ENCODE measurements around the gene SHC1.

SHC1 gene

DNA sequence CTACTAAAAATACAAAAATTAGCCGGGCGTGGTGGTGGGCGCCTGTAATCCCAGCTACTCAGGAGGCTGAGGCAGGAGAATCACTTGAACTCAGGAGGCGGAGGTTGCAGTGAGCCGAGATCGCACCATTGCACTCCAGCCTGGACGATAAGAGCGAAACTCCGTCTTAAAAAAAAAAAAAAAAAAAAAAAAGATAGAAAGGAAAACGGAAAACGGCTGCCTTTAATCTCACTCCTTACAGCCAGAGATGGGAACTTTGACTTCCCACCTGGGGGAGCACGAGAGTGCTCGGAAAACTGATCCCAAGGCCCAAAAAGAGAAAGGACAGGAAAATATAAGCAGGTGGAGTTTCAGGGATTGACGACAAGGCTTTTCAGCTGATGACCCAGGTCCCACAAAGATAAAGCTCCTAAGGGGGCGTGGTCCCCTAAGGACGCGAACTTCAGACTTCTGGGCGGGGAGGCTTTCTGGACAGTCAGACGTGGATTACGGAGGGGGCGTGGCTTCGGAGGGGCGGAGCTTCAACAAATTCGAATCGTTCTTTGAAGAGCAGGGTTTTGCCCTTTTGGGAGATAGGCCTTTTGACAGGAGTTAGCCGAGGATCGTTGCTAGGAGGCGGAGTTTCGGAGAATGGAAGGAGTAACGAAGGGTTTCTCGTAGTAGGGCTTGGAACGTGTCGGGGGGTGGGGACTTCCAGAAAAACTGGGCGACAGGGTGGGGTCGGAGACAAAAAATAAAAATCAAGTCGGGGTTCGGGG lies 3.0 kb upstream of the SHC1 start (continued):
- TF ChIP-seq ZNF561 (tag by site-specific recombination; IDR thresholded peaks at IDR 0.05; ENCODE audit: borderline replicate concordance) (no peak), REPIN1 (tag by site-specific recombination; IDR thresholded peaks at IDR 0.05; ENCODE audit: low read depth) (no peak), ZNF302 (tag by site-specific recombination; IDR thresholded peaks at IDR 0.05; ENCODE audit: low read depth) (no peak), ZNF138 (tag by site-specific recombination; IDR thresholded peaks at IDR 0.05; ENCODE audit: borderline replicate concordance) (no peak), ZNF366 (tag by site-specific recombination; conservative IDR thresholded peaks at IDR 0.05) (no peak), ZSCAN5A (tag by site-specific recombination; IDR thresholded peaks at IDR 0.05) (no peak), ZNF426 (tag by site-specific recombination; IDR thresholded peaks at IDR 0.05) (no peak), ZNF266 (tag by site-specific recombination; IDR thresholded peaks at IDR 0.05; ENCODE audit: low read depth) (no peak), ZNF112 (tag by site-specific recombination; IDR thresholded peaks at IDR 0.05) (no peak), ZNF707 (tag by site-specific recombination; IDR thresholded peaks at IDR 0.05) (no peak), ZFP37 (tag by site-specific recombination; IDR thresholded peaks at IDR 0.05) (no peak), ZIC2 (tag by site-specific recombination; IDR thresholded peaks at IDR 0.05) (no peak), ZNF473 (tag by site-specific recombination; IDR thresholded peaks at IDR 0.05) (no peak), ZNF391 (tag by site-specific recombination; IDR thresholded peaks at IDR 0.05; ENCODE audit: borderline replicate concordance, low read depth) (no peak), ZBTB26 (tag by site-specific recombination; optimal IDR thresholded peaks at IDR 0.05) (no peak), ZNF785 (tag by site-specific recombination; IDR thresholded peaks at IDR 0.05) (no peak), PRDM1 (tag by site-specific recombination; IDR thresholded peaks at IDR 0.05) (peak; percentile 94), MYNN (tag by site-specific recombination; IDR thresholded peaks at IDR 0.05; ENCODE audit: borderline replicate concordance) (no peak), IKZF3 (tag by site-specific recombination; IDR thresholded peaks at IDR 0.05) (no peak; the same call in 1 of the 2 replicates), KLF17 (tag by site-specific recombination; IDR thresholded peaks at IDR 0.05) (no peak), ZNF132 (tag by site-specific recombination; IDR thresholded peaks at IDR 0.05; ENCODE audit: borderline replicate concordance) (no peak), ZNF621 (tag by site-specific recombination; IDR thresholded peaks at IDR 0.05) (no peak), ATF2 (tag by site-specific recombination; IDR thresholded peaks at IDR 0.05; ENCODE audit: low read depth) (no peak), ZNF610 (tag by site-specific recombination; IDR thresholded peaks at IDR 0.05; ENCODE audit: borderline replicate concordance) (0 out of 2 replicates have a peak, but pooled peaks have one; percentile 58), MZF1 (tag by site-specific recombination; IDR thresholded peaks at IDR 0.05; ENCODE audit: borderline replicate concordance) (no peak), ZNF501 (tag by site-specific recombination; IDR thresholded peaks at IDR 0.05) (peak; percentile 76; the same call in 1 of the 2 replicates), ZNF174 (tag by site-specific recombination; IDR thresholded peaks at IDR 0.05) (no peak), HIC1 (tag by site-specific recombination; IDR thresholded peaks at IDR 0.05) (no peak)
- TF ChIP-seq, protein P1, sequence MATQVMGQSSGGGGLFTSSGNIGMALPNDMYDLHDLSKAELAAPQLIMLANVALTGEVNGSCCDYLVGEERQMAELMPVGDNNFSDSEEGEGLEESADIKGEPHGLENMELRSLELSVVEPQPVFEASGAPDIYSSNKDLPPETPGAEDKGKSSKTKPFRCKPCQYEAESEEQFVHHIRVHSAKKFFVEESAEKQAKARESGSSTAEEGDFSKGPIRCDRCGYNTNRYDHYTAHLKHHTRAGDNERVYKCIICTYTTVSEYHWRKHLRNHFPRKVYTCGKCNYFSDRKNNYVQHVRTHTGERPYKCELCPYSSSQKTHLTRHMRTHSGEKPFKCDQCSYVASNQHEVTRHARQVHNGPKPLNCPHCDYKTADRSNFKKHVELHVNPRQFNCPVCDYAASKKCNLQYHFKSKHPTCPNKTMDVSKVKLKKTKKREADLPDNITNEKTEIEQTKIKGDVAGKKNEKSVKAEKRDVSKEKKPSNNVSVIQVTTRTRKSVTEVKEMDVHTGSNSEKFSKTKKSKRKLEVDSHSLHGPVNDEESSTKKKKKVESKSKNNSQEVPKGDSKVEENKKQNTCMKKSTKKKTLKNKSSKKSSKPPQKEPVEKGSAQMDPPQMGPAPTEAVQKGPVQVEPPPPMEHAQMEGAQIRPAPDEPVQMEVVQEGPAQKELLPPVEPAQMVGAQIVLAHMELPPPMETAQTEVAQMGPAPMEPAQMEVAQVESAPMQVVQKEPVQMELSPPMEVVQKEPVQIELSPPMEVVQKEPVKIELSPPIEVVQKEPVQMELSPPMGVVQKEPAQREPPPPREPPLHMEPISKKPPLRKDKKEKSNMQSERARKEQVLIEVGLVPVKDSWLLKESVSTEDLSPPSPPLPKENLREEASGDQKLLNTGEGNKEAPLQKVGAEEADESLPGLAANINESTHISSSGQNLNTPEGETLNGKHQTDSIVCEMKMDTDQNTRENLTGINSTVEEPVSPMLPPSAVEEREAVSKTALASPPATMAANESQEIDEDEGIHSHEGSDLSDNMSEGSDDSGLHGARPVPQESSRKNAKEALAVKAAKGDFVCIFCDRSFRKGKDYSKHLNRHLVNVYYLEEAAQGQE (tag by site-specific recombination; IDR thresholded peaks at IDR 0.05): 0 out of 2 replicates have a peak, but pooled peaks have one; percentile 14

Measured in HEK293 (cell line).